ENCODE measurements around the gene LRP1B.
"Not testable (repeated sequence)": the region's sequence is repeated elsewhere in the genome, so short reads cannot be mapped to it uniquely, and the experiment has no call there.

Gene LRP1B

GRCh38 chr2:140354544-140354943 is 1776.3 kb downstream of the LRP1B start:
- no peak for DNase-seq (ENCODE audit: low read depth in 2 of 2)

DNA sequence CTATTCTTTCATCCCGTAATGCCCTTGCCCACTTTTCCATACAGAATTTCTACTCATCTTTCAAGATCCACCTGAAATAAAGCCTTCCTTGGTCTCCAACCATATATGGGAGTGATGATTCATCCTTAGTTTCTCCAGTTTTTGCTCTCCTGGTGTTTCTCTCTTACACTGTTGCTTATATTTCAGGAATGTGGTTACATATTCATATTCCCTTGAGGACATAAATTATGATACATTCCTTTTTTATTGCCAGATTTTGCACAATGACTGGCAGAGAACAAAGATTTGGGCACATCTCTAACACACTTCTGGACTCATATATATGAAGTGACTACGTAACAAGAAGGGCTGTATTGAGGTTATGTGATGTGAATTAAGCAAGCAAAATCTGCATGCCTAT is 1777.3 kb downstream of the LRP1B start:
- DNase-seq (ENCODE audit: low read depth in 2 of 2) = no peak

GRCh38 chr2:140351692-140352091 is 1779.1 kb downstream of the LRP1B start:
- DNase-seq (ENCODE audit: low read depth in 2 of 2) = no peak

DNA sequence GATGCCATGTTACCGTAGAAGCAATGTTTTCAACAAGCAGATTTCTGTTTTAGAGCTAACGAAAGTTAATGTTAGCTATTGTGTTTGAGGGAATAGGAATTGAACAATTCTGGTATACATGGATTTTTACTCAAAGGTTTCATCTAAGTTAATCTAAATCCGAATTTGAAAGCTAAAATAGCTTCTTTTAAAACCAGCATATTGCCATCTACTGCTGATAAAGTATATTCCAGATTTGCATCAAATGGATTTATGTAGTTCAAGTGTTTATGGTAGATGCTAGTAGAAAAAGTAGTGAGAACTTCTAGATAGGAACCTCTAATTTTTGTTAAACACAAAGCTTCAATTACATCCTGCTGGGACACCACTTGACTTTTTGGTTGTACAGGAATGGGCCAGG is 1781.1 kb downstream of the LRP1B start:
- DNase-seq (ENCODE audit: low read depth in 2 of 2) = no peak

DNA sequence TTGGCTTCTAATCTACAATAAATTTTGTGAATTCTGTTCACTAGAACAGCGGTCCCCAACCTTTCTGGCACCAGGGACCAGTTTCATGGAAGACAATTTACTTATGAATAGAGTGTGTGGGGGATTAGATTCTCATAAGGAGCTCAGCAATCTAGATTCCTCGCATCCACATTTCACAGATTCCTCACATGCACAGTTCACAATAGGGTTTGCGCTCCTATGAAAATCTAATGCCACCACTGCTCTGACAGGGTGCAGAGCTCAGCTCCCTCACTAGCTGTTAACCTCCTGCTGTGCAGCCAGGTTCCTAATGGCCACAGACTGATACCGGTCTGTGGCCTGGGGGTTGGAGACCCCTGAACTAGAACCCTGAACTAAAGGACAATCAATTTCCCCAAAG is 1782.0 kb downstream of the LRP1B start:
- no peak for DNase-seq (ENCODE audit: low read depth in 2 of 2)

DNA sequence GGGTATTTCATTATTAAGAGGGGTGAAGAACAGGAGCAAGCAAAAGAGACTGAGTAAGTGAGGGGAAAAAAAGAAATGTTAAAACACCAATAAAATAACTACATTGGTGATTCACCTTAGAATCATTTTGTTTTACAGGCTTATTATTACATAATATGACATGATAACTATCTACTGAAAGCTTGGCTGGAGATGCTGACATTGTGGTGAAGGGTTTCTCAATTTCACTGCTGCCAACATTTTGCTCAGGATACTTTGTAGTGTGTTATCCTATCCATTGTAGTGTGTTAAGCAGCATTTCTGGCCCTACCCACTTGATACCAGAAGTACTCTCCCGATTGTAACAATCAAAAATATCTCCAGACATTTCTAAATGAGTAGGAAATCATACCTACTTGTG is 1786.0 kb downstream of the LRP1B start:
- no peak for DNase-seq (ENCODE audit: low read depth in 2 of 2)

DNA sequence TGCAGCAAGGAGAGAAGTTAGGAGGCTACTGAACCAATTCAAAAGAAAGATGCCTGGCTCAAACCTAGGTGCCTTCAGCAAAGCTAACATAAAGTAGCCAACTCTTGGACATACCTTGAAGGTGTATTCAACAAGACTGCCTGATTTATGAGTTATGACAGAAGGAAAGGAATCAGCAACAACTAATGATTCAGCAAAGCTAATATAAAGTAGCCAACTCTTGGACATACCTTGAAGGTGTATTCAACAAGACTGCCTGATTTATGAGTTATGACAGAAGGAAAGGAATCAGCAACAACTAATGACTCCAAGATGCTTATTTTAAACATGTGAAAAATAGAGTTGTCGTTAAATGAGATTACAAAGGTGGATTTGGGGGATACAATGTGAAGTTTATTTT is 1786.5 kb downstream of the LRP1B start:
- not testable (repeated sequence) for DNase-seq (ENCODE audit: low read depth in 2 of 2)

- DNase-seq (ENCODE audit: low read depth in 2 of 2) = no peak
Measured at GRCh38 chr2:140338795-140339194, 1792.0 kb downstream of the LRP1B start.

GRCh38 chr2:140337061-140337460 is 1793.8 kb downstream of the LRP1B start:
- DNase-seq (ENCODE audit: low read depth in 2 of 2) = no peak

- no peak for DNase-seq (ENCODE audit: low read depth in 2 of 2)
Measured at GRCh38 chr2:140316345-140316744, 1814.5 kb downstream of the LRP1B start.

- no peak for DNase-seq (ENCODE audit: low read depth in 2 of 2)
Measured at GRCh38 chr2:140311905-140312304, 1818.9 kb downstream of the LRP1B start.

GRCh38 chr2:140308706-140309105 is 1822.1 kb downstream of the LRP1B start:
- DNase-seq (ENCODE audit: low read depth in 2 of 2) = no peak

- DNase-seq (ENCODE audit: low read depth in 2 of 2) = no peak
Measured at GRCh38 chr2:140307532-140307931, 1823.3 kb downstream of the LRP1B start.

GRCh38 chr2:140295767-140296166 is 1835.0 kb downstream of the LRP1B start:
- DNase-seq (ENCODE audit: low read depth in 2 of 2) = no peak

- no peak for DNase-seq (ENCODE audit: low read depth in 2 of 2)
Measured at GRCh38 chr2:140288726-140289125, 1842.1 kb downstream of the LRP1B start.

DNA sequence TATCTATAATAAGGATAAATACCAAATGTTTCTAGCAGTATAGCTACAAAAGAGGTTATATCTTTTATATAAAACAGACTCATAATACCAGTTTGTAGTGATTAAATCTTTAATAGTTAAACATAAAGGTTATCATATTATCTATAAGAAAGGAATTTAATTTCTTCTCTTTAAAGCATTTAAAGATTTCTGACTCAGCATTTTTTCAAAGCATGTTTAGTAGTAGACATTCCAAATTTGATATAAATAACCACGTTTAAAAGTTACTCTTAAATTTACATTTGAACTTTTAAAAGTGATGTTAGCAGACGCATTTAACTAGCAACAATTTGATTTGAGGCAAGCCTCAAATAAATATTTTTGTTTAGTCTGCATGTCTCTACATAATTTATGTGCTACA is 1842.6 kb downstream of the LRP1B start:
- DNase-seq (ENCODE audit: low read depth in 2 of 2) = no peak

GRCh38 chr2:140286377-140286776 is 1844.4 kb downstream of the LRP1B start:
- DNase-seq (ENCODE audit: low read depth in 2 of 2) = no peak

- DNase-seq (ENCODE audit: low read depth in 2 of 2) = not testable (repeated sequence)
Measured at GRCh38 chr2:140277344-140277743, 1853.5 kb downstream of the LRP1B start.

DNA sequence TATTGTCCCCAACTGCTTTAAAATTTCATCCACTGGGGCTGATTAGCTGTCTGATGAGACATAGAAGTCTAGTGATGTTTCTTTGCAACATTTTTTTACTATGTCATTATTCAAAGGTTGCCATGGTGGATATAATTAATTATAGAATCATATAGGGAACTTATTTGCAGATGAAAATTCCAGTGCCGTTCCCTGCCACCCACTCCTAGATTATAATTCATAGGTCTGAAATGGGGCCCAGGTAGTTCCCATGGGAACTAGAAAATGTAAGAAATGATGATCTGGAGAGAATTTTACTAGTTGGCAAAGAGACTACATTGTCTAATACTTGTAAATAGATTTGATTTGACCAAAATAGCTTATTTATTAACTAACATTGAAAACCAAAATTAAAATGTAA is 1854.2 kb downstream of the LRP1B start:
- no peak for DNase-seq (ENCODE audit: low read depth in 2 of 2)

DNA sequence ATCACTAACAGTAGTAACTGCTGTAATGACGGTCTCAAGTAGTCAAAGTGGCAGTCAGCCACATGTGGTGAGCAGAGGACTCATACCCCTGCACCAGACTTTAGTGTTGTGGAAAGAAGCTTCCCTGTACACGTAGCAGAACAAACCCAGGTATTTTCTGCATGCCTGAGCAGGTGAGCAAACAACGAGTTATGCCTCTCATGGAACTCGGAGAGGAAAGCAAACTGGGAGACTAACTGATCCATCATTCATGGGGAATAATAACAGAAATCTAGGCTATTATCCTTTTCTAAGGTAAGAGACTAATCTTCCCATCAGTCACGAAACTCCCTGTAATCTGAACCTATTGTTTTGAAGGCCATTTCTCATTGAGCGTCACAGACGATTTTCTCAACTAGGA is 1855.4 kb downstream of the LRP1B start:
- no peak for DNase-seq (ENCODE audit: low read depth in 2 of 2)

GRCh38 chr2:140274891-140275290 is 1855.9 kb downstream of the LRP1B start:
- DNase-seq (ENCODE audit: low read depth in 2 of 2) = no peak

DNA sequence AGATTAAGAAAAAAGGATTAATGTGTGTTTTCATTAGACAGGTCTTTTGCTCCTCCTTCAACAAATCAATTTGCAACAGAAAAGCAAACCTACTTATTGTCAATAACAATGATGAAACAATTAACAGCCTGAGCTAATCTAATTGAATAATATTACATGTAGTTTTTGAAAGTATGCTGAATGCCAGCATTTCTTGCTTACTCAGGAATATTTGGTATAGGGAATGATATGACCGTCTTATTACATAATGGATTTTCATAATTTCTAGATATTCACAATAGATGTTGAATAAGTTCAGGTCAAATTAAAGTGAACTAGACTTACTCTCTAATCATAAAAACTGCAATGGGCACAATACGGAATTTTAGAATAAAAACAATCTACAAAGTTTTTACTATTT is 1856.9 kb downstream of the LRP1B start:
- no peak for DNase-seq (ENCODE audit: low read depth in 2 of 2)

GRCh38 chr2:140273408-140273807 is 1857.4 kb downstream of the LRP1B start:
- DNase-seq (ENCODE audit: low read depth in 2 of 2) = no peak

DNA sequence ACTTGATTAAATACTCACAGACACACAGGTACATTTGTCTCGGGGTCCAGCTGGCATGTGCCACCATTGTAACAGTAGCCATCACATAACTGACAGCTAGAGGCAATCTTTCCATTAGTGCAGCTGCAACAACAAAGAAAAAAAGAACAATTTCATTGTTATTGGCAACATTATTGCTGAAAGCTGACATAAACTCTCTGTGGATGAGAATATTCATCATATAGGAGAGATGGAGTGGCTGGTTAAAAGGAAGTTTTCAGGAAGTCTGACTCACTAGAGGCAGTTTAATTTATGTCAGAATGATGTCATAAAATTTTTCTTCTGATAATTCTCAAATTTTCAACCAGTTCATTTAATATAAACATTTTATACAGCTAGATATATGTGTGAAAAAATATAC is 1860.6 kb downstream of the LRP1B start:
- DNase-seq (ENCODE audit: low read depth in 2 of 2) = no peak

- no peak for DNase-seq (ENCODE audit: low read depth in 2 of 2)
Measured at GRCh38 chr2:140269000-140269399, 1861.8 kb downstream of the LRP1B start.
